ENCODE measurements around the gene C20orf141.

- TF ChIP-seq CTCF (IDR thresholded peaks at IDR 0.05) = no peak
- no peak for TF ChIP-seq EP300 (IDR thresholded peaks at IDR 0.05)
- no peak for TF ChIP-seq POLR2A (IDR thresholded peaks at IDR 0.05)
- TF ChIP-seq POLR2AphosphoS5 (IDR thresholded peaks at IDR 0.05) = no peak
Observed at GRCh38 chr20:2838170-2838797, 23.5 kb downstream of the C20orf141 start.
